Spleen (tissue), 7 donors: ENCODE results near the gene PDE1C.

ENCODE experiments used
- POLR2AphosphoS5 ChIP-seq, 3 donors: sonication (generic); formaldehyde crosslinking; IDR thresholded peaks; one replicate each; pipeline ENCODE4 v1.5.1; 2017; ENCODE audit warnings: antibody characterized with exemption in 3 of 3
- TF ChIP-seq, protein P1 (sequence below), 11 experiments: fragments of 200-600 bp in 7 of 11; fragments of 450-650 bp in 4 of 11; sonication (generic) in 4 of 11; IDR thresholded peaks in 8 of 11; conservative IDR thresholded peaks in 3 of 11; 1 replicate in 7 of 11; 2 replicates in 4 of 11; pipeline versions ENCODE4 v1.4.0 to v1.8.0; 2016 to 2021; ENCODE audit warnings: antibody characterized with exemption in 11 of 11, inconsistent platforms in 4 of 11, mild to moderate bottlenecking in 1 of 11
- donor health status: DM: no; HTN: no; CAD: no; lungs with moderate emphysema.
- donor health status: DM: no; HTN: no; CAD: no.
- donor health status: DM: no; HTN: no; CAD: no.

DNA sequence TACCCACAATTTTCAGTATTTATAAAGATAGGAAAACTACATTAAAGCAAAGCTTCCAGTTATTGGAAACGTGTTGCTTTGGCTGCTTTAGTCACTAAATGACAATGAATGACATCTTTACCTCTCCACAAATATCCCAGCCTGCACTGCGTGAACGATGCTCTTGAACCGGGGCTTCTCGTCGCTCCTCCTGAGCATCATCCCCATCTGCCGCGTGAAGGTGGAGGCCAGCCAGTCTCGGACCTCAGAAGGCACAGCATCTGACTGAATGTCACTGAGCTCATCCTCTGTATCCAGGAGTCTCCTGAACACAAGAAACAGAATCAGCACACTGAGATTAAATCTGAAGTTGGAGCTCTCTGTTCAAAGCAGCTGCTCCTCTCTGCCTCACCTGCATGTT lies 191.3 kb downstream of the PDE1C start:
- TF ChIP-seq, protein P1, sequence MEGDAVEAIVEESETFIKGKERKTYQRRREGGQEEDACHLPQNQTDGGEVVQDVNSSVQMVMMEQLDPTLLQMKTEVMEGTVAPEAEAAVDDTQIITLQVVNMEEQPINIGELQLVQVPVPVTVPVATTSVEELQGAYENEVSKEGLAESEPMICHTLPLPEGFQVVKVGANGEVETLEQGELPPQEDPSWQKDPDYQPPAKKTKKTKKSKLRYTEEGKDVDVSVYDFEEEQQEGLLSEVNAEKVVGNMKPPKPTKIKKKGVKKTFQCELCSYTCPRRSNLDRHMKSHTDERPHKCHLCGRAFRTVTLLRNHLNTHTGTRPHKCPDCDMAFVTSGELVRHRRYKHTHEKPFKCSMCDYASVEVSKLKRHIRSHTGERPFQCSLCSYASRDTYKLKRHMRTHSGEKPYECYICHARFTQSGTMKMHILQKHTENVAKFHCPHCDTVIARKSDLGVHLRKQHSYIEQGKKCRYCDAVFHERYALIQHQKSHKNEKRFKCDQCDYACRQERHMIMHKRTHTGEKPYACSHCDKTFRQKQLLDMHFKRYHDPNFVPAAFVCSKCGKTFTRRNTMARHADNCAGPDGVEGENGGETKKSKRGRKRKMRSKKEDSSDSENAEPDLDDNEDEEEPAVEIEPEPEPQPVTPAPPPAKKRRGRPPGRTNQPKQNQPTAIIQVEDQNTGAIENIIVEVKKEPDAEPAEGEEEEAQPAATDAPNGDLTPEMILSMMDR (IDR thresholded peaks at IDR 0.05 in 8 of 11, conservative IDR thresholded peaks at IDR 0.05 in 3 of 11) = no peak
- no peak for TF ChIP-seq POLR2AphosphoS5 (IDR thresholded peaks at IDR 0.05)
